GM11168 (cell line): ENCODE results near the gene DCST2.

Experiments used
- in situ Hi-C: fragments of 300-500 bp; cut with MboI; formaldehyde crosslinking; loops from one replicate; pipeline ENCODE4 v1.12.0; 2022; ENCODE audit warnings: low sequenced_read_pairs; ENCODE audit not compliant: unreplicated experiment

The DCST2 gene

GRCh38 chr1:155033524-155033923 lies at the start of gene DCST2, which contains the start of gene DCST1:
Gene DCST2 (minus strand): TSS chr1:155033781. CDS start chr1:155033701, 80 bp downstream.
Gene DCST1 (plus strand): TSS chr1:155033824. CDS start chr1:155034037, 213 bp downstream.
- in situ Hi-C loops: no loop called here

- in situ Hi-C loops: no loop called here
Observed at GRCh38 chr1:155083052-155083541, 49.5 kb upstream of the DCST2 start.

GRCh38 chr1:155082301-155083051 lies 48.9 kb upstream of the DCST2 start:
- in situ Hi-C loops: no loop called here

DNA sequence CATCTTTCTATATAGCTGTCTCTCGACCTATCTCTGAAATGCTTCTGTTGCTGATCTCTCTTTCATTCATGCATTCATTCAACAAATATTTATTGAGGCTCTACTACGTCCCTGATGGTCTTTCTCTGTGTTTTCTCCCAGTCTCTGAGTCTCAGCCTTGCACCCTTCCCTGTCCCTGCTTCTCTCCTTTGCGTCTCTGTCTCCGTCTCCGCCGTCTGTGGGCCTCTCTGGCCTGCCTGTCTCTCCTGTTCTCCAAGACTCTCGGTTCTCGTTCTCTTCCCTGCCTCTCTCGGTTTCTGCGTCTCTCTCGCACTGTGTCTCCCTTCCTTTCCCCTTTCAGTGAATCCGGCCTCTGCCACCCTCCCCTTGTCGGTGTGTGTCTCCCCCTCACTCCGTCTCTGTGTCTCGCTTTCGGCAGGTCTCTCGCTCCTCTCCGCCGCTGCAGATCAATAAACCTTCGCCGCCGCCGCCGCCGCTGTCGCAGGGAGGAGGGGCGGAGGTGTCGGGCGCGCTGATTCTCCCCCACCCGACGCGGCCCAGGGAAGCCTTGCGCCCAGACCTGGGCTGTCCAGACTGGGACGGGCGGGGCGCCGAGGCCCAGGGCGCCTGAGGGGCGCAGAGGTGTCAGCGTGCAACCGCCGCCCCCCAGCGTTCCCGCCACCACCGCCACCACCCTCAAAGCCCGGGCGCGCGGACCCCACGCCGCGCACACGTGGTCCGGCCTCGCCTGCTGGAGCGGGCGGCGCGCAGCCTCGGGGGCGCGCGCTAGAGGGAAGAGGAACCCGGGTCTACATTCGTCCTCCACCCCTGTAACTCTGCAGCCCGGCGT lies 48.1 kb upstream of the DCST2 start:
- in situ Hi-C loops: no loop called here

DNA sequence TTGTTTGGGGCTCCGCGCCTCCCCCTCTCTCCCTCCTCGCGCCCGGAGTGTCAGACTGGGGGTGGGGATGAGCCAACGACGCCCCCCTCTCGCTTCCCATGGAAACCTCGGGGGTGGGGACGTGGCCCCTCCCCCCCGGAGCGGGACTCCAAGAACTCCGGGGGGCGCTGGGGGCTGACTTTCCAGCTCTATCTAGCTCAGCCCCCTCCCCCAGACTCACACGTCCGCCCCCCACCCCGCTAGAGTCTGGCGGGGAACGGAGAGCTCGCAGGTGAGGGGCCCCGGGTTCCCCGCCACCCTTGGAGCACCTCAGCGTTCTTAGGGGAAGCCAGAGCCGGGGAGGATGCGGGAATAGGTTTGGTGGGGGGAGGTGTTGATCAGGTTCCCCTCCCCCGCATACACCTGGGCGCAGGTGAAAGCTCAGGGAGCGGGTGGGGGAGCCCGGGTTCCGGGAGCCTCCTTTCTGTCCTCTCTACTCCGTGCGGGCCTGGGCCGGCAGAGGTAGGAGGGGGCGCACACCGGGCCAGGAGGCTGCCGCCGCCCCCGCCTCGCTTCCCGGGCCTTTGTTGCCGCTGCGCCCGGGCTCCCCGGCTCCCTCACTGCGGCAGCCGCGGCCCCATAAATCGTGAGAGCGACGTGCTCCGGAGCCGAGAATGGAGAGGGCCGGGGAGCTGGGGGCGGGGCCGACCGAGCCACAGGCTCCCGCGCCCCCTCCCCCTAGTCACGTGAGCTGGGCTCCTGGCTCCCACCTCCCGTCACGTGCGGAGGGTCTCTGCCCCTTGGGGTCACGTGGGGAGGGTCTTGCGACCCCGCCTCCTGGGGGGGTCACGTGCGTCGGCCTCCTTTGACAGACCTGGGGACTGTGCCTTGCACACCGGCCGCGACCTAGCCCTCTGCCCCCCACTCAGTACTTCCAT lies 47.0 kb upstream of the DCST2 start:
- in situ Hi-C loops: no loop called here

- in situ Hi-C loops: no loop called here
Observed at GRCh38 chr1:155079487-155080311, 46.1 kb upstream of the DCST2 start.

DNA sequence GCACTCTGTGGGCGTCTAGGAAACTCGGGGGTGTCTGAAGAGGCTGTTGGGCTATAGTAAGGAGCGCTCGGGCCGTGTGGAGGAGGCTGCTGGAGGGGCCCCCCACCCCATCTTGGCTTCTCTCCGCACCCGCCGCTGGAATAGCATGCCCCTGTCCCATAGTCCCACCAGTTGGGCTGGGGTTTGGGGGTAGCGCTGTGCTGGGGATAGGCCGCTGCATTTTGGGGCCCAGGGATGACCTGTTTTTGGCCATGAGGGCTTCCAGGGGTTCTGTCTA lies 45.6 kb upstream of the DCST2 start:
- in situ Hi-C loops: no loop called here

GRCh38 chr1:155078469-155079209 lies 45.1 kb upstream of the DCST2 start, which contains the start of gene EFNA3:
Gene EFNA3 (plus strand): TSS chr1:155078837. CDS start chr1:155078942, 105 bp downstream.
- in situ Hi-C loops: no loop called here

DNA sequence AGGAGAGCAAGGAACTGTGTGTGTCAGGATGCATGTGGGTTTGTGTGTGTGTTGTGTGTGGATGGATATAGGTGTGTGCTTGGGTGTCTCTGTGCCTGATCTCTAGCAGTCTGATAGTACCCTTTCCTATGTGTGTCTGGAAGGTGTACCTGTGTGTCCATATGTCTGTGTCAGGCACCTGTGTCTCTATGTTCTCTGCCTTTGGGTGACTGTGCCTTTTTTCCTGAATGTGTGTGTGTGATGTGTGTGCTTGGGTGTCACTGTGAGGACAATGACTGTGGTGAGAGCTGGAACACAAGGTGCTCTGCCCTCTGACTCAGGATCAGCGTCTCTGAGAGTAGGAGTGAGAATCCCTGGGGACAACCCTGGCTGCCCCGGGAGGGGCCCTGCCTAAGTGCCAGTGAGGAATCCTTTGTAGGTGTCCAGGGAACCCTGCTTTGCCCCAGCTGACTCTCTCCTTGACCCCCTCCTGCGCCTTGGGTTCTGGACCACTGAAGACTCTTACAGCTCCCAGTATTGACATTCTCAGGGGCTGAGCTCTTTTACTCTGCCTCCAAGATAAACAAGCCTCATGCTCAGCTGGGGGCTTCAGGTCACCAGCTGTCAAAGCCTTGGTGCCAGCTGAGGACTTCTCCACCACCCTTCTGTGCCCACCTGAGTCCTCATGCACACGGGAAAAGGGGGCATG lies 44.3 kb upstream of the DCST2 start:
- in situ Hi-C loops: no loop called here

- in situ Hi-C loops: no loop called here
Observed at GRCh38 chr1:155077346-155077745, 43.8 kb upstream of the DCST2 start.

- in situ Hi-C loops: no loop called here
Observed at GRCh38 chr1:155076371-155076770, 42.8 kb upstream of the DCST2 start.

- in situ Hi-C loops: no loop called here
Observed at GRCh38 chr1:155075535-155075934, 42.0 kb upstream of the DCST2 start.

GRCh38 chr1:155073377-155074242 lies 40.0 kb upstream of the DCST2 start:
- in situ Hi-C loops: no loop called here

- in situ Hi-C loops: no loop called here
Observed at GRCh38 chr1:155072531-155073289, 39.1 kb upstream of the DCST2 start.

- in situ Hi-C loops: no loop called here
Observed at GRCh38 chr1:155071701-155072100, 38.1 kb upstream of the DCST2 start.

DNA sequence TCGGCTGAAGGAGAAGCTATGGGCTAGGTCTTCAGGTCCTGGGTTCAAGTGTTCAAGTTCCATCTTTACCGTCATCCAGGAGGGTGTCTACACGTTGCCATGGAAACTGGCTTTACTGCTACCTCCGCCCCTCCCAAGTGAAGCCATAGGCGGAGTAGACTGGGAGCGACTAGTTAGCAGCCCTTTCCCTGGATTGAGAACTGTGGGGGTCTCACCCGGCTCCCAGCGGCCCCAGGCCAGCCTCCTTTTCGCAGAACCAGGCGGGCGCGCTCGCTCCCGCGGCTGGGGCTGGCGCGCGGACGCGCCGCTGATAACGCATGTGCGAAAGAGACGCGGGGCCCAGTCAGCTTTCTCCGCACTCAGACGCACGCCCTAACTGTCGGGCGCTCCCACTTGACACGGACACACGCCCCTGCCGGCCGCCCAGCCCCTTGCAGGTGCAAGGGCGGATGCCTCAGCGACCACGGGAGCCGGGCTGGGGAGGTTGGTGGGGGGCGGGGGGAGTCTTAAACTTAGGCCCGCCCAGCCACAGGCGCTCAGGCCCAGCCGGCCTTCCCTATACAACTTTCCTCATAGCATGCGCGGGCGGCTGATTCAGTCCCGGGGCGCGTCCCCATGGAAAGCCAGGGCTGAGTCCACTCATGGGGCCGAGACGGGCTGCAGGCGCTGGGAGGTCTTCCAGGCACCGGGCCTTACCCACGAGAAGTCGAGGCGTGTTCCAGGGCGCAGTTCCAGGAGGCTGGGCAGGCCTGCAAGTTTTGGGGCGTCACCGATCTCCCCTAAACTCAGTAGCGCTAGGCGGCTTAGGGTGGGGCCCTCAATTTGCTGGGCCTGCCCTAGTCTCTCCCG lies 37.4 kb upstream of the DCST2 start:
- in situ Hi-C loops: no loop called here
